Gastroesophageal sphincter (tissue), 4 donors: ENCODE results near the gene AKR1B1. TPM values are rescaled to one million over a fixed set of nuclear protein-coding genes. Genes with fewer than 3 reads are reported as not detected.

ENCODE experiments used
- ATAC-seq: fragments of 150-250 bp; one replicate; pipeline ENCODE4 v1.9.1; 2016; ENCODE audit warnings: mild to moderate bottlenecking, moderate library complexity
- H3K27ac ChIP-seq, 4 donors: fragments of 200-600 bp; sonication (generic) in 3 of 4; 1 replicate in 3 of 4; 2 replicates in 1 of 4; pipeline ENCODE4 v1.5.1; 2016 to 2019
- H3K27me3 ChIP-seq: fragments of 200-600 bp; sonication (generic); one replicate; pipeline ENCODE4 v1.5.1; 2019
- H3K36me3 ChIP-seq, 2 donors: fragments of 200-600 bp; sonication (generic); one replicate each; pipeline ENCODE4 v1.5.1; 2019; ENCODE audit warnings: control low read depth in 1 of 2
- H3K4me1 ChIP-seq, 3 donors: fragments of 200-600 bp; sonication (generic); 1 replicate in 2 of 3; 2 replicates in 1 of 3; pipeline ENCODE4 v1.5.1; 2016 to 2019; ENCODE audit warnings: control low read depth in 2 of 3
- H3K4me3 ChIP-seq, 2 donors: fragments of 200-600 bp; sonication (generic); one replicate each; pipeline ENCODE4 v1.5.1; 2019; ENCODE audit warnings: mild to moderate bottlenecking in 1 of 2, moderate library complexity in 1 of 2
- H3K9me3 ChIP-seq, 3 donors: fragments of 200-600 bp; sonication (generic); one replicate each; pipeline ENCODE4 v1.5.1; 2017 to 2019; ENCODE audit warnings: control low read depth in 2 of 3
- CTCF ChIP-seq, 4 experiments: fragments of 200-600 bp in 2 of 4; fragments of 450-650 bp in 2 of 4; sonication (generic) in 1 of 4; IDR thresholded peaks; one replicate each; pipeline ENCODE4 v1.5.1; 2017 to 2019; ENCODE audit warnings: antibody characterized with exemption in 4 of 4, mild to moderate bottlenecking in 2 of 4, moderate library complexity in 2 of 4
- EP300 ChIP-seq: sonication (generic); formaldehyde crosslinking; IDR thresholded peaks from one replicate; pipeline ENCODE4 v1.6.1; 2017; ENCODE audit warnings: antibody characterized with exemption, mild to moderate bottlenecking
- POLR2A ChIP-seq, 2 donors: fragments of 450-650 bp; IDR thresholded peaks; one replicate each; pipeline ENCODE4 v1.6.1; 2017; ENCODE audit warnings: antibody characterized with exemption in 2 of 2, mild to moderate bottlenecking in 2 of 2, moderate library complexity in 1 of 2
- POLR2AphosphoS5 ChIP-seq: sonication (generic); formaldehyde crosslinking; IDR thresholded peaks from one replicate; pipeline ENCODE4 v1.6.1; 2017; ENCODE audit warnings: antibody characterized with exemption
- WGBS, 2 donors: methylation state at CpG; one replicate each; pipeline ENCODE4 v1.1.5; 2018; ENCODE audit warnings: low coverage in 1 of 2; 5-methylcytosine and 5-hydroxymethylcytosine counted together
- total RNA-seq, 4 donors: library from RNA; depleted of rRNA; stranded (reverse); fragments of >200 nt; gene quantifications; one replicate each; pipeline ENCODE4 v1.1.0, GENCODE V29; 2016

AKR1B1 gene
- total RNA-seq, 4 donors from 2014 or later, result 34.1 to 55.2 (median 41.1) TPM

GRCh38 chr7:134425777-134426176, 33.1 kb downstream of the AKR1B1 start:
- Histone ChIP-seq H3K9me3 (no peaks in the 10 kb centered on the region), H3K4me1 (no peaks in the 10 kb centered on the region), H3K36me3 (no peaks in the 10 kb centered on the region), H3K27ac (no peak overlapping the region), H3K4me3 (no peak overlapping the region), H3K27me3 (peaks cover 9% of the 10 kb centered on the region)
- ATAC-seq, result no peak
- 60 to 92% methylated on average over 1 of the region's 1 CpG for WGBS, 2 donors
- TF ChIP-seq EP300 (no peak), CTCF (IDR thresholded peaks at IDR 0.05) (no peak), POLR2A (IDR thresholded peaks at IDR 0.05) (no peak), POLR2AphosphoS5 (no peak)

- H3K36me3 ChIP-seq, result no peaks in the 10 kb centered on the region
- 22 to 86% methylated on average over 1 to 3 of the region's 4 CpGs for WGBS, 2 donors
- no peaks in the 10 kb centered on the region for H3K4me1 ChIP-seq
- TF ChIP-seq EP300 (no peak), CTCF (IDR thresholded peaks at IDR 0.05) (no peak), POLR2AphosphoS5 (no peak), POLR2A (IDR thresholded peaks at IDR 0.05) (no peak)
- peak overlapping the region in 1 of 4 donors; percentile 10 for H3K27ac ChIP-seq
- no peak for ATAC-seq
- H3K9me3 ChIP-seq, result no peaks in the 10 kb centered on the region
- H3K4me3 ChIP-seq, result no peak overlapping the region
- peaks cover 9% of the 10 kb centered on the region for H3K27me3 ChIP-seq
These were observed 36.3 kb downstream of the AKR1B1 start for GRCh38 chr7:134422638-134423037.

- TF ChIP-seq POLR2AphosphoS5, result no peak
- TF ChIP-seq POLR2A (IDR thresholded peaks at IDR 0.05), result no peak
- TF ChIP-seq CTCF (IDR thresholded peaks at IDR 0.05), result no peak
- no peak for TF ChIP-seq EP300
- ATAC-seq, result no peak
- no peak overlapping the region for H3K4me3 ChIP-seq
These were observed 36.9 kb downstream of the AKR1B1 start for GRCh38 chr7:134422008-134422407.

GRCh38 chr7:134420424-134421125, 38.3 kb downstream of the AKR1B1 start:
- no peak overlapping the region for H3K4me3 ChIP-seq
- ATAC-seq, result peak; percentile 29

More at GRCh38 chr7:134422008-134422407, 36.9 kb downstream of the AKR1B1 start:
- Histone ChIP-seq H3K27me3 (peaks cover 9% of the 10 kb centered on the region), H3K36me3 (no peaks in the 10 kb centered on the region), H3K4me1 (no peaks in the 10 kb centered on the region), H3K27ac (no peak overlapping the region), H3K9me3 (no peaks in the 10 kb centered on the region)
- 70 to 93% methylated on average over 2 of the region's 3 CpGs for WGBS, 2 donors

More at GRCh38 chr7:134420424-134421125, 38.3 kb downstream of the AKR1B1 start:
- H3K36me3 ChIP-seq, result no peaks in the 10 kb centered on the region
- TF ChIP-seq CTCF (IDR thresholded peaks at IDR 0.05) (peak; percentile 17 to 53 (median 35)), POLR2A (IDR thresholded peaks at IDR 0.05) (no peak)
- 37 to 47% methylated on average over 8 of the region's 8 CpGs for WGBS, 2 donors
- H3K27ac ChIP-seq, result no peak overlapping the region
- no peaks in the 10 kb centered on the region for H3K4me1 ChIP-seq
- no peaks in the 10 kb centered on the region for H3K9me3 ChIP-seq
- H3K27me3 ChIP-seq, result peaks cover 9% of the 10 kb centered on the region
